Endodermal cell (in vitro differentiated cells): ENCODE measurements around the gene CACNG6. TPM values are rescaled to one million over a fixed set of nuclear protein-coding genes. Genes with fewer than 3 reads are reported as not detected.

Experiments used
- DNase-seq: peaks from one replicate; pipeline ENCODE4 v3.0.0-alpha.2; 2017
- H3K27ac ChIP-seq: 2 replicates; pipeline ENCODE4 v1.5.1; 2013; ENCODE audit warnings: mild to moderate bottlenecking, low read depth, low read length, moderate library complexity
- H3K27me3 ChIP-seq: 2 replicates; pipeline ENCODE4 v1.6.1; 2013; ENCODE audit warnings: mild to moderate bottlenecking, low read length, moderate library complexity; ENCODE audit not compliant: insufficient read depth, control insufficient read depth, poor library complexity, severe bottlenecking
- H3K36me3 ChIP-seq: 2 replicates; pipeline ENCODE4 v1.7.0; 2013; ENCODE audit warnings: mild to moderate bottlenecking, low read length, moderate library complexity; ENCODE audit not compliant: control insufficient read depth, insufficient read depth
- H3K4me1 ChIP-seq: one replicate; pipeline ENCODE4 v1.7.0; 2013; ENCODE audit warnings: low read length; ENCODE audit not compliant: control insufficient read depth, insufficient read depth
- H3K4me3 ChIP-seq: 2 replicates; pipeline ENCODE4 v1.5.1; 2013; ENCODE audit warnings: mild to moderate bottlenecking, low read length, moderate library complexity
- H3K9ac ChIP-seq: 2 replicates; pipeline ENCODE4 v1.6.1; 2013; ENCODE audit warnings: mild to moderate bottlenecking, low read length, moderate library complexity; ENCODE audit not compliant: poor library complexity, severe bottlenecking; ENCODE audit errors: extremely low read depth
- H3K9me3 ChIP-seq: 2 replicates; pipeline ENCODE4 v1.6.1; 2013; ENCODE audit warnings: mild to moderate bottlenecking, low read length, moderate library complexity; ENCODE audit not compliant: control insufficient read depth
- H3K27ac Mint-ChIP-seq: 2 replicates; pipeline ENCODE4 v1.8.0; 2020; ENCODE audit warnings: mixed read lengths
- H3K27me3 Mint-ChIP-seq: 2 replicates; pipeline ENCODE4 v1.8.0; 2021; ENCODE audit warnings: mild to moderate bottlenecking, mixed read lengths; ENCODE audit not compliant: insufficient read depth
- H3K36me3 Mint-ChIP-seq: 2 replicates; pipeline ENCODE4 v1.8.0; 2020; ENCODE audit warnings: low read depth, mixed read lengths
- H3K4me1 Mint-ChIP-seq: 2 replicates; pipeline ENCODE4 v1.8.0; 2020; ENCODE audit warnings: mixed read lengths
- H3K4me3 Mint-ChIP-seq: 2 replicates; pipeline ENCODE4 v1.8.0; 2020; ENCODE audit warnings: mild to moderate bottlenecking, moderate library complexity, mixed read lengths
- H3K9me3 Mint-ChIP-seq: 2 replicates; pipeline ENCODE4 v1.8.0; 2020; ENCODE audit warnings: mild to moderate bottlenecking, mixed read lengths
- WGBS, 2 experiments: methylation state at CpG; one replicate each; pipeline versions ENCODE4 v1.1.5 to v1.1.7; 2013; ENCODE audit warnings: missing lambda C conversion rate in 2 of 2, mixed read lengths in 1 of 2; ENCODE audit not compliant: insufficient coverage in 1 of 2, insufficient read length in 1 of 2; 5-methylcytosine and 5-hydroxymethylcytosine counted together
- total RNA-seq, 2 donors: library from RNA; stranded (reverse); fragmentation: NEBNext Ultra II Directional in 1 of 2; extraction: Animal tissue kit (Norgen Biotek cat#: 25700) in 1 of 2; gene quantifications; 2 replicates in 1 of 2; 3 replicates in 1 of 2; pipeline ENCODE4 v1.2.1, GENCODE V29; 2021
- TF ChIP-seq, protein P1 (sequence below): fragments of 200-600 bp; sonication (generic); conservative IDR thresholded peaks from 2 replicates; pipeline ENCODE4 v1.5.0; 2021; ENCODE audit warnings: antibody characterized with exemption, mild to moderate bottlenecking

CACNG6 gene
- total RNA-seq, 2 donors from 2014 or later = 0.92 to 1.8 TPM

DNA sequence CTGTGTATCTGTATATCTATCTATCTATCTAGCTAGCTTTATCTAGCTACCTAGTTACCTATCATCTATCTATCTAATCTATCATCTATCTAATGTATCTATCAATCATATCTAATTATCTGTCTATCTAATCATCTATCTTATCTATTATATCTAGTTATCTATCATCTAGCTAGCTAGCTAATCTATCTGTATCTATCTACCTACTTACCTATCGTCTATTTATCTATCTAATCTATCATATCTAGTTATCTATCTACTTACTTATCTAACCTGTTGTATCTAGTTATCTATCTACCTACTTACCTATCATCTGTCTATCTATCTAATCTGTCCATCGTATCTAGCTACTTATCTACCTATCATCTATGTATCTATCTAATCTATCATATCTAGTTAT is 54.3 kb downstream of the CACNG6 start:
- H3K27me3 Mint-ChIP-seq = peaks cover 23% of the 10 kb centered on the region
- TF ChIP-seq, protein P1, sequence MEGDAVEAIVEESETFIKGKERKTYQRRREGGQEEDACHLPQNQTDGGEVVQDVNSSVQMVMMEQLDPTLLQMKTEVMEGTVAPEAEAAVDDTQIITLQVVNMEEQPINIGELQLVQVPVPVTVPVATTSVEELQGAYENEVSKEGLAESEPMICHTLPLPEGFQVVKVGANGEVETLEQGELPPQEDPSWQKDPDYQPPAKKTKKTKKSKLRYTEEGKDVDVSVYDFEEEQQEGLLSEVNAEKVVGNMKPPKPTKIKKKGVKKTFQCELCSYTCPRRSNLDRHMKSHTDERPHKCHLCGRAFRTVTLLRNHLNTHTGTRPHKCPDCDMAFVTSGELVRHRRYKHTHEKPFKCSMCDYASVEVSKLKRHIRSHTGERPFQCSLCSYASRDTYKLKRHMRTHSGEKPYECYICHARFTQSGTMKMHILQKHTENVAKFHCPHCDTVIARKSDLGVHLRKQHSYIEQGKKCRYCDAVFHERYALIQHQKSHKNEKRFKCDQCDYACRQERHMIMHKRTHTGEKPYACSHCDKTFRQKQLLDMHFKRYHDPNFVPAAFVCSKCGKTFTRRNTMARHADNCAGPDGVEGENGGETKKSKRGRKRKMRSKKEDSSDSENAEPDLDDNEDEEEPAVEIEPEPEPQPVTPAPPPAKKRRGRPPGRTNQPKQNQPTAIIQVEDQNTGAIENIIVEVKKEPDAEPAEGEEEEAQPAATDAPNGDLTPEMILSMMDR = no peak
- 70 to 91% methylated on average over 2 of the region's 2 CpGs for WGBS, 2 experiments

DNA sequence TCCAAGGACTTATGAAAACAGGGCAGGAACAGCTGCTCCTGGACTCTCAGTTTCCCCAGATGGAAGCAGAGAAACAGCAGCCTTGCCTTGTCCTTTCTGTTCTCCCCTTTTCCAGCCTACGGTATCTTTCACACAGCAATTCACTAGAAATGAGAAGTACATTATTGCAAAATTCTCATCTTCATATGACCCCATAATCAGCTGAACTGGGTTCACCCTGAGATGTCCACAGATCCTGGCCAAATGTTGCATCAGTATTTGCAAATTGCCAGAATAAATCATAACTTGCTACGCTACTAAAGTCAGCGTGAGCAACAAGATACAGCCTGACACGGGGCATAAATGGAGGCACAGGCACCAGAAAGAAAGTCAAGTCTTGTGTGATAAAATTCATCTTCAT is 56.2 kb downstream of the CACNG6 start:
- Mint-ChIP-seq H3K27me3 (peaks cover 19% of the 10 kb centered on the region), H3K4me3 (no peak overlapping the region), H3K36me3 (no peaks in the 10 kb centered on the region), H3K9me3 (peaks cover 3% of the 10 kb centered on the region), H3K4me1 (no peaks in the 10 kb centered on the region), H3K27ac (no peak overlapping the region)
- no peak overlapping the region for H3K9ac ChIP-seq
- H3K4me1 ChIP-seq = no peaks in the 10 kb centered on the region
- H3K27ac ChIP-seq = no peak overlapping the region
- H3K4me3 ChIP-seq = no peak overlapping the region
- H3K9me3 ChIP-seq = peaks cover 19% of the 10 kb centered on the region
- no peaks in the 10 kb centered on the region for H3K36me3 ChIP-seq
- no peak for DNase-seq
- TF ChIP-seq, protein P1 = no peak
- 94 to 95% methylated on average over 4 of the region's 4 CpGs for WGBS, 2 experiments
- no peaks in the 10 kb centered on the region for H3K27me3 ChIP-seq

More for the DNA sequence above, 54.3 kb downstream of the CACNG6 start:
- Histone ChIP-seq H3K9me3 (peaks cover 19% of the 10 kb centered on the region), H3K36me3 (no peaks in the 10 kb centered on the region), H3K27ac (no peak overlapping the region), H3K4me1 (no peaks in the 10 kb centered on the region), H3K4me3 (peak overlapping the region; percentile 40), H3K9ac (no peak overlapping the region), H3K27me3 (no peaks in the 10 kb centered on the region)
- H3K4me3 Mint-ChIP-seq = no peak overlapping the region
- no peaks in the 10 kb centered on the region for H3K36me3 Mint-ChIP-seq
- DNase-seq = no peak
- peaks cover 3% of the 10 kb centered on the region for H3K9me3 Mint-ChIP-seq
- no peaks in the 10 kb centered on the region for H3K4me1 Mint-ChIP-seq
- H3K27ac Mint-ChIP-seq = no peak overlapping the region

Other genes starting within 250 kb of the CACNG6 start
- gene NLRP12, start 167.3 kb upstream of the CACNG6 start, total RNA-seq = 1 to 10 TPM in 1 of 2 donors, under 1 TPM in 1; 0.20 to 2.6 TPM
- gene MYADM, start 123.8 kb upstream of the CACNG6 start, total RNA-seq = 100 to 1,000 TPM; 112 to 157 TPM
- gene PRKCG, start 109.4 kb upstream of the CACNG6 start, total RNA-seq = 1 to 10 TPM; 2.7 to 5.6 TPM
- 1 to 10 TPM; 2.7 to 3.4 TPM for gene CACNG7, start 82.4 kb upstream of the CACNG6 start, total RNA-seq
- gene CACNG8, start 28.7 kb upstream of the CACNG6 start, total RNA-seq = 1 to 10 TPM in 1 of 2 donors, under 1 TPM in 1; 0.48 to 4.8 TPM
- gene VSTM1, start 72.3 kb downstream of the CACNG6 start, total RNA-seq = not detected
- not detected for gene TARM1, start 89.7 kb downstream of the CACNG6 start, total RNA-seq
- gene OSCAR, start 109.2 kb downstream of the CACNG6 start, total RNA-seq = under 1 TPM; 0.20 to 0.44 TPM
- gene NDUFA3, start 111.2 kb downstream of the CACNG6 start, total RNA-seq = 100 to 1,000 TPM; 196 to 229 TPM
- gene TFPT, start 124.0 kb downstream of the CACNG6 start, total RNA-seq = 10 to 100 TPM; 19.5 to 21.6 TPM
- gene PRPF31, start 124.1 kb downstream of the CACNG6 start, total RNA-seq = 10 to 100 TPM; 79.0 to 85.5 TPM
- gene CNOT3, start 146.1 kb downstream of the CACNG6 start, total RNA-seq = 10 to 100 TPM; 78.9 to 82.7 TPM
- gene LENG1, start 168.1 kb downstream of the CACNG6 start, total RNA-seq = 1 to 10 TPM; 3.6 to 4.0 TPM
- 10 to 100 TPM; 32.7 to 46.6 TPM for gene TMC4, start 181.5 kb downstream of the CACNG6 start, total RNA-seq
- gene MBOAT7, start 197.9 kb downstream of the CACNG6 start, total RNA-seq = 100 to 1,000 TPM; 126 to 131 TPM
- gene TSEN34, start 199.7 kb downstream of the CACNG6 start, total RNA-seq = 10 to 100 TPM; 26.0 to 27.5 TPM
- 1,000 to 10,000 TPM; 1,302 to 1,460 TPM for gene RPS9, start 209.2 kb downstream of the CACNG6 start, total RNA-seq
- gene LILRB3, start 231.4 kb downstream of the CACNG6 start, total RNA-seq = not detected